ENCODE results near the gene EFNA2.
"Not testable (repeated sequence)": the region's sequence is repeated elsewhere in the genome, so short reads cannot be mapped to it uniquely, and the experiment has no call there.

EFNA2 gene

DNA sequence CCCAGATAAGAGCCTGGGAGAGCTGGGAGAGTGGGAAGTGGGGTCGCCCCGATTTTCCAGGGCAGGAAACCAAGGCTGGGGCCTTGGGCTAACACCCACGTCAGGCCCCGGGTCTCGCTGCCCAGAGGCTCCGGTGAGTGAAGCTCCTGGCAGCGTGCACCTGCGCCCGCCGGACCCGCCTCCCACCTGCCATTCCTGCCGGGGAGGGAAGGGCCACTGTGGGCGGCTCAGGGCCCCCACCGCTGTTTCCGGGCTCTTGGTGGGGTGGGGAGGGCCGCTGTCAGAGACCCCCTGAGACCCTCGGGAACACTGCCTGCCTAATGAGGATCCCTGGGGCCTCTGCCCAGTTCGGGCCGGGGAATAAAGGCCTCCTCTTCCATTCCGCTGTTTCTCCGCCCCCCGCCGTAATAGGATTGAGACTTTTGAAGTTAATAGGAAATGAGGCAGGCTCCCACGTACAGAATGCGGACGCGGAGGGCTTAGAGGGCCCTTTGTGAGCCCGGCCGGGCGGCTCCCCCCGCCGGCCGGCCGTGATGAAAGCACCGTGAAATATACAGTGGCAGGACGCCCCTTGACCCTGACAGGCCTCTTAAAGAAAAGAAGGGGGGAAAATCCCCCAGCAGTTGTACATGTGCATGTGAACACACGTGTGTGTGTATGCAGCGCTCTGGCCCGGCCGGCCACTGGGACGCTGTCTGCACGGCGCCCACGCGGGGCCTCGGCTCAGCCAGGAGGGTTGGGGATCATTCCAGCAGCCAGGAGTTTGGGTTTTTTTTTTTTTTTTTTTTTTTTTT, 33.2 kb downstream of the EFNA2 start:
- DNase-seq (ENCODE audit: low read depth in 2 of 2), result no peak

DNA sequence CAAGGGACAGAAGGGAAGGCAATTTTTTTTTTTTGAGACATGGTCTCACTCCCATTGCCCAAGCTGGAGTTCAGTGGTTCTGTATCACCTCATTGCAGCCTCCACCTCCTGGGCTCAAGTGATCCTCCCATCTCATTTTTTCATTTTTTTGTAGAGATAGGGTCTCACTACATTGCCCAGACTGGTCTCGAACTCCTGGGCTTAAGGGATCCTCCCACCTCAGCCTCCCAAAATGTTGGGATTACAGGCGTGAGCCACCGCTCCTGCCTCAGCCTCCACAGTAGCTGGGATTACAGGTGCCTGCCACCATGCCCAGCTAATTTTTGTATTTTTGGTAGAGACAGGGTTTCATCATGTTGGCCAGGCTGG, 34.6 kb downstream of the EFNA2 start:
- not testable (repeated sequence) for DNase-seq (ENCODE audit: low read depth in 2 of 2)

DNA sequence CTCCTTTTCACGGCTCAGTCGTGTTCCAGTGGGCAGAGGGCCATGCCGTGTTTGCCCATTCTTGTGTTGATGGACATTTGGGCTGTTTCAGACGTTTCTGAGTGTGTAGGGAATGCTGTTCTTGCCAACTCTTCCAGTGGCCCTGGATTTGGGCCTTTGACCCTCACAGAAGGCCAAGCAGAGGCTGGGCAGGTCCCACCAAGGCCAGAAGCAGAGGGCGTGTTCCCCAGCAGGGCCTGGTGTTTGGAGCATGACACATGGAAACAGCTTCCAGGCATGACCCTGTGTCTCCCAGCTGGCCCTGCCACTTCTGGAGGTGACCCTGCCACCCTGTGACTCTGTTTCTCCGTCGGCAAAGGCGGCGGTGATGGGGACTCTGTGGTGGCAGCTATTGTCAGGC, 35.9 kb downstream of the EFNA2 start:
- no peak for DNase-seq (ENCODE audit: low read depth in 2 of 2)

DNA sequence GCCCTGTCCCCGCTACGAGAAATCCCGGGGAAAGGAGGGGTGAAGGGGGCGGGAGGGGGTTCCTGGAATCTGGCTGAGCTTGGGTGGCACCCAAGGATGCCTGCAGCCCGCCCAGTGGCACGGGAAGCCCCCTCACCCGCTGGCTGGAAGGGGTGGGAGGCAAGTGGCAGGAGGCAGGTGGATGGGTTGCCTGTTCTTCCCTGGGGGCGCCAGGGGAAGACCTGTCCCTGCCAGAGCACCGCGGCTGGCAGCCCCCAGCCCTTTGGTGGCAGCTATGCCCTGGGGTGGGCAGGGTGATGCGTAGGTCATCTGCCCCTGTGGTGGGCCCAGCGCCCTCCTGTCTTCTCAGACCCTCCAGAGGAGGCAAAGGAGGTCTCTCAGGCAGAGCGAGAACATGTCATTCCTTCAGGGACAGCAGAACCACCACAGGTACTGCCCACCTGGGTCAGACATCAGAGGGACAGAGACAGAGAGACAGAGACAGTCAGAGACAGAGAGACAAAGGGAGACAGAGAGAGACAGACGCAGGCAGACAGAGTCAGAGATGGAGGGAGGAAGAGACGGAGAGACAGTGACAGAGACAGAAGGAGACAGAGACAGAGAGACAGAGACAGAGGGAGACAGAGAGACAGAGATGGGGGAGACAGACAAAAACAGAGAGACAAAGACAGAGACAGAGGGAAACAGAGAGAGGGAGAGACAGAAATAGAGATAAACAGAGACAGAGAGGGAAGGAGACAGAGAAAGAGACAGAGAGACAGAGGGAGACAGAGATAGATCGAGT, 36.7 kb downstream of the EFNA2 start:
- no peak for DNase-seq (ENCODE audit: low read depth in 2 of 2)

DNA sequence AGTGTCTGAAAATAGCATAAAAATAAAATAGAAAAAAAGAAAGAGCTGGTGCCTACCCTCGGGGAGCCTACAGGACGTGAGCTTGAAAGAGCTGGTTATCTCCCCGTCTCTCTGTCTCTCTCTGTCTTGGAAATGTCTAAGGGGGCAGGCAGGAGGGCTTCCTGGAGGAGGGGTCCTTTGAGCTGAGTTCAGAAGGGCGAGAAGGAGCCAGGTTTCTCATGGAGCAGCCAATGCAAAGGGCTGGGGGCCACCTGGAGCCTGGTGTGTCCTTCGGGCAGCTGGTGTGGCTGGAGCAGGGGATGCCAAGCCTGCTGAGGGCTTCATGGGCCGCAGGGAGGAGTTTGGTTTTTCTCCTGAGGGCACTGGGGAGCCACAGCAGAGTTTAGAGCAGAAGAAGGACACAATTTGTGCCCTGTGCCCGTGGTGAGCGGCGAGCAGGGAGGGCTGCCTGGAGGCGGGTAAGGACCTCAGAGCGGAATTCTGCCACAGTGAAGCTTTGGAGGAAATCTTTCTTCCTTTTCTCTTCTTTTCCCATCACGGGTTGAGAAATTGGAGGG, 38.7 kb downstream of the EFNA2 start:
- DNase-seq (ENCODE audit: low read depth in 2 of 2), result no peak

DNA sequence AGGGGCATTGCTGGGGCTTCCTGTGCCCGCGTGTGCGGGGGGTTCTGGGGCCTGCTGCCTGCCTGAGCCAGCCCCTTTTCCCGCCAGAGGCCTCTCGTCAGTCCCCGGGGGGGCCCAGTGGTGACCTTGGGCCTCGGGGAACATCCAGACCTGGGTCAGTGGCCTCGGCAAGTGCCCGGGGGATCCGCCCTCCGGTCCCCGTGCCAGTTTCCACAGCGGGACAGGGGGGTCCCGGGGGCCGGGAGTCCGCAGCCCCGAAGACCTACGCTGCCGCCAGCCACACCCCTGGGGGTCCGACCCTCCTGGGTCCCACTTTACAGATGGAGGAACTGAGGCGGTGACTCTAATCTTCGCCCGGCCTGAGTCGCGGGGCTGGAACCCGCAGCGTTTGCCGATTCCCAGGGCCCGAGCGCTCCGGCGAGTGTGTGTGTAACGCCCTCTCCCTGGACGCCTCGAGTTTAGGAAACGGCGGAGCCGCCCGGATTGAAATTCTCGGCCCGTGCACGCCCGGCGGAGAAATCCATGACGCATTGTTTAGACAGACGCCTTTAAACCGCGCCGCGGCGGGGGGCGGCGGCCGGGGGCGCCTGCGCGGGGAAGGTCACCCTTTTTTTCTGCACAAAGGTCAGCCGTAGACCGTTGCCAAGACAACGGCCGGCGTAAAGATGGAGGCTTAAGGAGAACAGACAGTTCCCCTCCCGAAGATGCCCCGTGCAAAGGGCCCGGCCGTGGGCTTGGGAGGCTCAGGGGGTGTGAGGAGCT, 39.3 kb downstream of the EFNA2 start:
- DNase-seq (ENCODE audit: low read depth in 2 of 2), result peak; percentile 58

DNA sequence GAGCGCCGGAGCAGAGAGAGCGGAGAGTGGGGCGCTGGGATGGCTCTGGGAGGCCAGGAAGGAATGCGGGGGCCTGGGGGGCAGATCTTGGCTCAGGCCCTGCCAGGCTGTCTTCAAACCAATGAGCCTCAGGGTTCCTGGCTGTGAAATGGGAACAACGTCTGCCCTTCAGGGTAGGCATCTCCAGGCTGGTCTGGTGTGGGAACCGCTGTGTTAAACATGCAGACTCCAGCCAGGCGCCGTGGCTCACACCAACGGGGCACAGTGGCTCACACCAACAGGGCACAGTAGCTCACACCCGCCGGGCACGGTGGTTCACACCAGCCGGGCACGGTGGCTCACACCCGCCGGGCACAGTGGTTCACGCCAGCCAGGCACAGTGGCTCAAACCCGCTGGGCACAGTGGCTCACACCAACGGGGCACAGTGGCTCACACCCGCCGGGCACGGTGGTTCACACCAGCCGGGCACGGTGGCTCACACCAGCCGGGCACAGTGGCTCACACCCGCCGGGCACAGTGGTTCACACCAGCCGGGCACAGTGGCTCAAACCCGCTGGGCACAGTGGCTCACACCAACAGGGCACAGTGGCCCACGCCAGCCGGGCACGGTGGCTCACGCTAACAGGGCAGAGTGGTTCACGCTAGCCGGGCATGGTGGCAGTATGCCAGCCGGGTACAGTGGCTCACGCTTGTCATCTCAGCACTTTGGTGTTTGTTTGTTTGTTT, 40.1 kb downstream of the EFNA2 start:
- no peak for DNase-seq (ENCODE audit: low read depth in 2 of 2)

DNA sequence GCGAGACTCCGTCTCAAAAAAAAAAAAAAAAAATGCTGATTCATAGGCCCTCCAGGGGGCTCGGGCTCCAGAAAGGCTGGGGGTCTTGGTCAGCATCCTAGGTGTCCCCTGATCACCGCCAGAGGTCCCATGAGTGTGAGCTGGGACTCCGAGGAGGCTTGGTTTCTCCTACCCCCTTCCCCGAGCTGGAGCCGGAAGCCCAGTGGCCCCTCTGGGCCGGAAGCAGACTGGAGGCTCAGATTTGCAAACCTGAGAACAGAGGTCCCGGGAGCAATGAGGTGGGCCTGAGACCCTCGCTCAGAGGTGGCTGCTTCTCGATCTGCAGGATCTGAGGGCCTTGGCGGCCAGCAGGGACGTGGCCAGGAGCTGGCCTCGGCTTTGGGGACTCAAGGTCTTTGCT, 41.5 kb downstream of the EFNA2 start:
- no peak for DNase-seq (ENCODE audit: low read depth in 2 of 2)

DNA sequence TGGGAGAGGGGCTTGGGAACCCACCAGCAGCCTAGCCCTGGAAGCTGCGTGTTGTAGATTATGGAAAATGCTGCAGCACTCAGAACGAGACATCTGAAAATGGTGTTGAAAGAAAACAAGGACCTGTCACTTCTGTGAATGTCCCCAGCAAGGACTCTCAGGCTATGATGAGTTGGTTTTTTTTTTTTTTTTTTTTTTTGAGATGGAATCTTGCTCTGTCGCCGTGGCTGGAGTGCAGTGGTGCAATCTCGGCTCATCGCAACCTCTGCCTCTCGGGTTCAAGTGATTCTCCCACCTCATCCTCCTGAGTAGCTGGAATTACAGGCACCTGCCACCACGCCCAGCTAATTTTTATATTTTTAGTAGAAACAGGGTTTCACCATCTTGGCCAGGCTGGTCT, 46.5 kb downstream of the EFNA2 start:
- DNase-seq (ENCODE audit: low read depth in 2 of 2), result not testable (repeated sequence)

DNA sequence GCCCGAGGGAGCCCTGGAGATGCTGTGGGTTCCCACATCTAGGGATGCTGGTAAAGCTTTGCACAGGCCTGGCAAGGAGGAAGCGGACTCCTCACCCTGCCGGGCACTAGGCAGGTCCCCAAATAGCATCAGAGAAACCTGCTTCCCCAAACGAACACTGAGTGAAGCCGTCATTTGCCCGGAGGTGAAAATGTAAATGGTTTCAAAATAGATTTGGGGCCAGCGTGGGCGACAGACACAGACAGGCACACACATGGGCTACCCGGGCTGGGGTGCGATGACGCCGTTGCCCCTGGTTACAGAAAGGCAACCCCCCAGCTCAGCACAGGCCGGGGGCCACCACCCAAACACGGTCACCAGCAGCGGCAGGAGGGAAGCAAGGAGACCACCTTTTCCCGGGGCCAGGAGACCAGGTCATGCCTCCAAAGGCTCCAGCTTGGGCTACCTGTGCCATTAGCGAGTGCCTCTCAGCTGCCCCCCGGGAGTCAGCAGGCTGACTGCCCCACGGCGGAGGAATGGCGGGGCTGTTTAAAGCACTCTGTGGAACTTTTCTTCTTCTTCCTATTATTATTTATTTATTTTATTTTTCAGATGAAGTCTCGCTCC, 50.5 kb downstream of the EFNA2 start:
- no peak for DNase-seq (ENCODE audit: low read depth in 2 of 2)

DNA sequence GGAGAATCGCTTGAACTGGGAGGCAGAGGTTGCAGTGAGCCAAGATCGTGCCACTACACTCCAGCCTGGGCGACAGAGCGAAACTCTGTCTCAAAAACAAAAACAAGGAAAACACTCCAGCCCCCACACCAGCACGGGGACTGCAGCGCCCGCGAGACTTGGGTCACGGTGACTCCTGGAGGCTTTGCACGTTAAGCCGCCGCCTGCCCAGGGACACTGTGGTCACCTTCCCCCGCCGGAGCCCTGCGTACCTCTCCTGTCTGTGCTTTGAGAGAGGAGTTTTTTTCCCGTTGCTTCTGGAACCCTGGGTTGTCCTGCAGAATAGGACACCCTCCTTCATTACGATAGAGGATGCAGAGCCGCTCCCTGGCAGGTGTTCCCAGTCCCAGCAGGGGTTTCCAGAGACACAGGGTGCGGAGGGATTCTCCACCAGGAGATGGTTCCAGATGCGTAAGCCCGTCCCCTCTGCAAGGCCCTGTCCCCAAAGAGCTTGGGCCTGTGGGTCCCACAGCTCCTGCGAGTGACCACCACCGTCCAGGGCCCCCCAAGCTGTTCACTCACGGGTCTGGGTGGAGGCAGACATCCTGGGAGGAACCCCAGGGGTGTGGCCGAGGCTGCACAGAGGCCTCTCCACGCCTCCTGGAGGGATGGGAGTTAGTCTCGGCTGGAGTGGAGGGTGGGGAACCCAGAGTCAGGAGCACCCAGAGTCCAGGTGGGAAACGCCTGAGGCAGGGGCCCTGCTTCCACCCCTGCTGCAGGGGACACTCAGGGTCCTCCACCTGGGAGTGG, 55.2 kb downstream of the EFNA2 start:
- DNase-seq (ENCODE audit: low read depth in 2 of 2), result no peak

DNA sequence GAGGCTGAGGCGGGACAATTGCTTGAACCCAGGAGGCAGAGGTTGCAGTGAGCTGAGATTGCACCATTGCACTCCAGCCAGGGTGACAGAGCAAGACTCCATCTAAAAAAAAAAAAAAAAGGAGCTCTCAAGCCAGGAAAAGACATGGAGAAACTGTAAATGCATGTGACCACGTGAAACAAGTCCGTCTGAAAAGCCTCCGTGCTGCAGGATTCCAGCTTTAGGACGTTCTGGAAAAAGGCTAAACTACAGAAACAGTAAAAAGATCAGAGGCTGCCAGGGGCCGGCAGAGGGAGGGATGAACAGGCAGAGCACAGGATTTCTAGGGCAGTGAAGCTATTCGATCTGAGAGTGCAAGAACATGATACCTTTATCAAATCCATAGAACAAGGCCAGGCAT, 57.4 kb downstream of the EFNA2 start:
- no peak for DNase-seq (ENCODE audit: low read depth in 2 of 2)

DNA sequence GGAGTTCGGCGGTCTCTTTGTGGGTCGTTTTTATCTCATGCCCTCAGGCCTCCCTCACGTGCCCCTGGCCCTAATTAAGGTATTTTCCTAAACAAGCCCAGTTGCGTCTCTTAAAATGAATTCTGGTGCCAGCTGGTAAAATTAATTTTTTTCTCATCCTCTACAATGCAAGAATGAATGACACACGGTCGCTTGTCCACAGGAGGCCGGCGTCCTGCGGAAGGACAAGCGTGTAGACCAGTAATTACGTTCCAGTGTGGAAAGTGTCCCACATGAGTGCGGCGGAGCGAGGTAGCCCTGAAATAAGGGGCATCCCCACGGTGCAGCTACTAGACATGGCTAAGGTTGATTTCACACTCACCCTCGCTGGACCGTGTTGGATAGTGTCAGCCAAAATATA, 63.5 kb downstream of the EFNA2 start:
- DNase-seq (ENCODE audit: low read depth in 2 of 2), result no peak

DNA sequence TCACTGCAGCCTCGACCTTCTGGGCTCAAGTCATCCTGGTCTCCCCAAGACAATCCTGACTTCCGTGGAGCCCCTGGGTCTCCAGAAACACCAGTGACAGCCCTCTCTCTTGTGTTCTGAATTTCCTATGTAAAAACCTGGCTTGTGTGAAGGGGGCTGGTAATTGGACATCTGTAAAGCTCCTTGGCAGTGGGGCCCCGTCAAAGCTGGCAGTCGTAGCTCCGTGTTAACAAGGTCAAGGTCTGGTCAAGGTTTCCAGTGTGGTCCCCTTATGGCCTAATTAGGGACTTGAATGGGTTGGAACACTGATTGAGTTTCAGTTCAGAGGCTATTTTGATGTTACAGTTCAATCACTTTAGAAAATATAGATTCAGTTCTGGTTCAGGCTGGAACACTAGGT, 65.2 kb downstream of the EFNA2 start:
- DNase-seq (ENCODE audit: low read depth in 2 of 2), result no peak
